ENCODE data around the gene TFCP2L1.
"Not testable (repeated sequence)": the region's sequence is repeated elsewhere in the genome, so short reads cannot be mapped to it uniquely, and the experiment has no call there.

Gene TFCP2L1

GRCh38 chr2:121284463-121285449, at the start of gene TFCP2L1:
TFCP2L1 (minus strand) TSS chr2:121285202; CDS start chr2:121285109, 93 bp downstream.
- Histone ChIP-seq H3K4me1 (ENCODE audit: control insufficient read depth, insufficient read depth, low read length) (no peaks in the 10 kb centered on the region), H3K9ac (ENCODE audit: low read length) (no peak within 1 kb of the TSS), H3K36me3 (ENCODE audit: control insufficient read depth, insufficient read depth, low read length) (no peaks in the 10 kb centered on the region), H3K27me3 (ENCODE audit: control insufficient read depth, insufficient read depth, low read length) (peaks cover 3% of the 10 kb centered on the region), H3K27ac (ENCODE audit: low read depth, low read length) (no peak within 1 kb of the TSS), H3K4me3 (ENCODE audit: low read length) (peak within 1 kb of the TSS; percentile 44)

GRCh38 chr2:121333834-121334558, 49.0 kb upstream of the TFCP2L1 start:
- Histone ChIP-seq H3K27ac (ENCODE audit: low read depth, low read length) (no peak overlapping the region), H3K4me3 (ENCODE audit: low read length) (no peak overlapping the region), H3K9ac (ENCODE audit: low read length) (no peak overlapping the region), H3K36me3 (ENCODE audit: control insufficient read depth, insufficient read depth, low read length) (peaks cover 2% of the 10 kb centered on the region), H3K27me3 (ENCODE audit: control insufficient read depth, insufficient read depth, low read length) (no peaks in the 10 kb centered on the region), H3K4me1 (ENCODE audit: control insufficient read depth, insufficient read depth, low read length) (no peaks in the 10 kb centered on the region)

- no peak overlapping the region for H3K27ac ChIP-seq (ENCODE audit: low read depth, low read length)
- peaks cover 2% of the 10 kb centered on the region for H3K36me3 ChIP-seq (ENCODE audit: control insufficient read depth, insufficient read depth, low read length)
- no peak overlapping the region for H3K9ac ChIP-seq (ENCODE audit: low read length)
- H3K27me3 ChIP-seq (ENCODE audit: control insufficient read depth, insufficient read depth, low read length), result no peaks in the 10 kb centered on the region
- H3K4me3 ChIP-seq (ENCODE audit: low read length), result no peak overlapping the region
- no peaks in the 10 kb centered on the region for H3K4me1 ChIP-seq (ENCODE audit: control insufficient read depth, insufficient read depth, low read length)
Measured at GRCh38 chr2:121333231-121333630, 48.2 kb upstream of the TFCP2L1 start.

GRCh38 chr2:121331324-121331723, 46.3 kb upstream of the TFCP2L1 start:
- H3K4me1 ChIP-seq (ENCODE audit: control insufficient read depth, insufficient read depth, low read length); H3K36me3 ChIP-seq (ENCODE audit: control insufficient read depth, insufficient read depth, low read length); H3K27ac ChIP-seq (ENCODE audit: low read depth, low read length); H3K4me3 ChIP-seq (ENCODE audit: low read length); H3K27me3 ChIP-seq (ENCODE audit: control insufficient read depth, insufficient read depth, low read length); H3K9ac ChIP-seq (ENCODE audit: low read length): not testable (repeated sequence)

GRCh38 chr2:121330921-121331320, 45.9 kb upstream of the TFCP2L1 start:
- Histone ChIP-seq H3K36me3 (ENCODE audit: control insufficient read depth, insufficient read depth, low read length) (no peaks in the 10 kb centered on the region), H3K4me3 (ENCODE audit: low read length) (no peak overlapping the region), H3K4me1 (ENCODE audit: control insufficient read depth, insufficient read depth, low read length) (no peaks in the 10 kb centered on the region), H3K27ac (ENCODE audit: low read depth, low read length) (no peak overlapping the region), H3K27me3 (ENCODE audit: control insufficient read depth, insufficient read depth, low read length) (no peaks in the 10 kb centered on the region), H3K9ac (ENCODE audit: low read length) (no peak overlapping the region)

GRCh38 chr2:121329786-121330185, 44.8 kb upstream of the TFCP2L1 start:
- Histone ChIP-seq H3K9ac (ENCODE audit: low read length) (no peak overlapping the region), H3K36me3 (ENCODE audit: control insufficient read depth, insufficient read depth, low read length) (no peaks in the 10 kb centered on the region), H3K4me3 (ENCODE audit: low read length) (no peak overlapping the region), H3K27ac (ENCODE audit: low read depth, low read length) (no peak overlapping the region), H3K4me1 (ENCODE audit: control insufficient read depth, insufficient read depth, low read length) (no peaks in the 10 kb centered on the region), H3K27me3 (ENCODE audit: control insufficient read depth, insufficient read depth, low read length) (no peaks in the 10 kb centered on the region)

- Histone ChIP-seq H3K9ac (ENCODE audit: low read length) (no peak overlapping the region), H3K27ac (ENCODE audit: low read depth, low read length) (no peak overlapping the region), H3K4me3 (ENCODE audit: low read length) (no peak overlapping the region), H3K4me1 (ENCODE audit: control insufficient read depth, insufficient read depth, low read length) (no peaks in the 10 kb centered on the region), H3K27me3 (ENCODE audit: control insufficient read depth, insufficient read depth, low read length) (no peaks in the 10 kb centered on the region), H3K36me3 (ENCODE audit: control insufficient read depth, insufficient read depth, low read length) (no peaks in the 10 kb centered on the region)
Measured at GRCh38 chr2:121326628-121327027, 41.6 kb upstream of the TFCP2L1 start.

- no peak overlapping the region for H3K4me3 ChIP-seq (ENCODE audit: low read length)
- H3K4me1 ChIP-seq (ENCODE audit: control insufficient read depth, insufficient read depth, low read length), result no peaks in the 10 kb centered on the region
- no peak overlapping the region for H3K27ac ChIP-seq (ENCODE audit: low read depth, low read length)
- H3K9ac ChIP-seq (ENCODE audit: low read length), result no peak overlapping the region
- no peaks in the 10 kb centered on the region for H3K27me3 ChIP-seq (ENCODE audit: control insufficient read depth, insufficient read depth, low read length)
- no peaks in the 10 kb centered on the region for H3K36me3 ChIP-seq (ENCODE audit: control insufficient read depth, insufficient read depth, low read length)
Measured at GRCh38 chr2:121324601-121325000, 39.6 kb upstream of the TFCP2L1 start.

GRCh38 chr2:121321476-121321875, 36.5 kb upstream of the TFCP2L1 start:
- H3K36me3 ChIP-seq (ENCODE audit: control insufficient read depth, insufficient read depth, low read length), result no peaks in the 10 kb centered on the region
- H3K27ac ChIP-seq (ENCODE audit: low read depth, low read length), result no peak overlapping the region
- H3K4me3 ChIP-seq (ENCODE audit: low read length), result no peak overlapping the region
- no peaks in the 10 kb centered on the region for H3K4me1 ChIP-seq (ENCODE audit: control insufficient read depth, insufficient read depth, low read length)
- no peaks in the 10 kb centered on the region for H3K27me3 ChIP-seq (ENCODE audit: control insufficient read depth, insufficient read depth, low read length)
- H3K9ac ChIP-seq (ENCODE audit: low read length), result no peak overlapping the region

GRCh38 chr2:121319941-121320340, 34.9 kb upstream of the TFCP2L1 start:
- Histone ChIP-seq H3K27me3 (ENCODE audit: control insufficient read depth, insufficient read depth, low read length) (no peaks in the 10 kb centered on the region), H3K9ac (ENCODE audit: low read length) (no peak overlapping the region), H3K4me1 (ENCODE audit: control insufficient read depth, insufficient read depth, low read length) (no peaks in the 10 kb centered on the region), H3K36me3 (ENCODE audit: control insufficient read depth, insufficient read depth, low read length) (no peaks in the 10 kb centered on the region), H3K27ac (ENCODE audit: low read depth, low read length) (no peak overlapping the region), H3K4me3 (ENCODE audit: low read length) (no peak overlapping the region)

- H3K36me3 ChIP-seq (ENCODE audit: control insufficient read depth, insufficient read depth, low read length), result no peaks in the 10 kb centered on the region
- H3K4me3 ChIP-seq (ENCODE audit: low read length), result no peak overlapping the region
- no peaks in the 10 kb centered on the region for H3K4me1 ChIP-seq (ENCODE audit: control insufficient read depth, insufficient read depth, low read length)
- no peaks in the 10 kb centered on the region for H3K27me3 ChIP-seq (ENCODE audit: control insufficient read depth, insufficient read depth, low read length)
- no peak overlapping the region for H3K27ac ChIP-seq (ENCODE audit: low read depth, low read length)
- no peak overlapping the region for H3K9ac ChIP-seq (ENCODE audit: low read length)
Measured at GRCh38 chr2:121316986-121317385, 32.0 kb upstream of the TFCP2L1 start.

GRCh38 chr2:121313701-121314100, 28.7 kb upstream of the TFCP2L1 start:
- not testable (repeated sequence) for H3K27ac ChIP-seq (ENCODE audit: low read depth, low read length); H3K36me3 ChIP-seq (ENCODE audit: control insufficient read depth, insufficient read depth, low read length); H3K4me3 ChIP-seq (ENCODE audit: low read length); H3K27me3 ChIP-seq (ENCODE audit: control insufficient read depth, insufficient read depth, low read length); H3K4me1 ChIP-seq (ENCODE audit: control insufficient read depth, insufficient read depth, low read length); H3K9ac ChIP-seq (ENCODE audit: low read length)

Measured in rectal smooth muscle tissue (tissue), 1 donor.